CD1c-positive myeloid dendritic cell (primary cell): ENCODE measurements around the gene MAL.
"Not testable (repeated sequence)": the region's sequence is repeated elsewhere in the genome, so short reads cannot be mapped to it uniquely, and the experiment has no call there.

ENCODE experiments used
- DNase-seq: peaks from one replicate; pipeline ENCODE4 v3.0.0-alpha.2; 2016; ENCODE audit errors: extremely low spot score

MAL gene

GRCh38 chr2:95032868-95033603 lies 7.5 kb downstream of the MAL start:
- no peak for DNase-seq

- no peak for DNase-seq
Observed at GRCh38 chr2:95034221-95034620, 8.7 kb downstream of the MAL start.

- no peak for DNase-seq
Observed at GRCh38 chr2:95034818-95035217, 9.3 kb downstream of the MAL start.

GRCh38 chr2:95036596-95037383 lies 11.3 kb downstream of the MAL start:
- no peak for DNase-seq

DNA sequence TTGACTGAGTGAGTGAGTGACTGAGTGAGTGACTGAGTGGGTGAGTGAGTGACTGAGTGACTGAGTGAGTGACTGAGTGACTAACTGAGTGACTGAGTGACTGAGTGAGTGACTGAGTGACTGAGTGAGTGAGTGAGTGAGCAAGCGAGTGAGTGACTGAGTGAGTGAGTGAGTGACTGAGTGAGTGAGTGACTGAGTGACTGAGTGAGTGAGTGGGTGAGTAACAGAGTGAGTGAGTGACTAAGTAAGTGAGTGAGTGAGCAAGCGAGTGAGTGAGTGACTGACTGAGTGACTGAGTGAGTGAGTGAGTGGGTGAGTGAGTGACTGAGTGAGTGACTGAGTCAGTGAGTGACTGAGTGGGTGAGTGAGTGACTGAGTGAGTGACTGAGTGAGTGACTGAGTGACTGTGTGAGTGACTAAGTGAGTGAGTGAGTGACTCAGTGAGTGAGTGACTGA lies 11.9 kb downstream of the MAL start:
- DNase-seq, result no peak

- not testable (repeated sequence) for DNase-seq
Observed at GRCh38 chr2:95037841-95038585, 12.5 kb downstream of the MAL start.

DNA sequence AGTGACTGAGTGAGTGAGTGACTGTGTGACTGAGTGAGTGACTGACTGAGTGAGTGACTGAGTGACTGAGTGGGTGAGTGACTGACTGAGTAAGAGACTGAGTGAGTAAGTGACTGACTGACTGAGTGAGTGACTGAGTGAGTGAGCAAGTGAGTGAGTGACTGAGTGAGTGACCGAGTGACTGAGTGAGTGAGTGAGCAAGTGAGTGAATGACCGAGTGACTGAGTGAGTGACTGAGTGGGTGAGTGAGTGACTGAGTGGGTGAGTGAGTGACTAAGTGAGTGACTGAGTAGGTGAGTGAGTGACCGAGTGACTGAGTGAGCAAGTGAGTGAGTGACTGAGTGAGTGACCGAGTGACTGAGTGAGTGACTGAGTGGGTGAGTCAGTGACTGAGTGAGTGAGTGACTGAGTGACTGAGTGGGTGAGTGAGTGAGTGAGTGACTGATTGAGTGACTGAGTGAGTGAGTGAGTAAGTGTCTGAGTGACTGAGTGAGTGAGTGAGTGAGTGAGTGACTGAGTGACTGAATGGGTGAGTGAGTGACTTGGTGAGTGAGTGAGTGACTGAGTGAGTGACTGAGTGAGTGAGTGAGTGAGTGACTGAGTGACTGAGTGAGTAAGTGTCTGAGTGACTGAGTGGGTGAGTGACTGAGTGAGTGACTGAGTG lies 13.3 kb downstream of the MAL start:
- no peak for DNase-seq

DNA sequence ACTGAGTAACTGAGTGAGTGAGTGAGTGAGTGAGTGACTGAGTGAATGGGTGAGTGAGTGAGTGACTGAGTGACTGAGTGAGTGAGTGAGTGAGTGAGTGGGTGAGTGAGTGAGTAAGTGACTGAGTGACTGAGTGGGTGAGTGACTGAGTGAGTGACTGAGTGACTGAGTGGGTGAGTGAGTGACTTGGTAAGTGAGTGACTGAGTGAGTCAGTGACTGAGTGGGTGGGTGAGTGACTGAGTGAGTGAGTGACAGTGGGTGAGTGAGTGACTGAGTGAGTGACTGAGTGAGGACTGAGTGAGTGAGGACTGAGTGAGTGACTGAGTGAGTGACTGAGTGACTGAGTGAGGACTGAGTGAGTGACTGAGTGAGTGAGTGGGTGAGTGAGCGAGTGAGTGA lies 13.9 kb downstream of the MAL start:
- DNase-seq, result no peak

GRCh38 chr2:95039978-95040377 lies 14.5 kb downstream of the MAL start:
- no peak for DNase-seq

DNA sequence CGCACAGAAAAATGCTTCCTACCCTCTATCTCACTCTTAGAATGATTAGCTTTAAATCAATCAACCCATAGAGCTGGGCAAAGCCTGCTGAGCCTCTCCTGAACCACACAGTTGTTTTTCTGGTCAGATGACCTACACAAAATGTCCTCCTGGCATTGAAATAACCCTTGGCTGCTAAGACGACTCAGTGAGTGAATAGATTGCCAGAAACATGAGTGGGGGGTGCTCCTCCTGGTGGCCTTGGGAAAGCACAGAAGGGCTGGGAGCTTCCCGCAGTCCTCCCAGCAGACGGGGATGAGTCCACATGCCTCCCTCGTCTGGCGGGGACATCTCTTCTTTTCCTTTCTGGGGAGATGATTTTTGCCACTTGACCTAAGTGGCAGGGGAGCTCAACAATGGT lies 14.9 kb downstream of the MAL start:
- no peak for DNase-seq

- DNase-seq, result no peak
Observed at GRCh38 chr2:95041060-95041823, 15.7 kb downstream of the MAL start.

- DNase-seq, result no peak
Observed at GRCh38 chr2:95041824-95042442, 16.4 kb downstream of the MAL start.

- no peak for DNase-seq
Observed at GRCh38 chr2:95042472-95043271, 17.2 kb downstream of the MAL start.

- DNase-seq, result no peak
Observed at GRCh38 chr2:95043300-95044093, 18.0 kb downstream of the MAL start.

GRCh38 chr2:95044601-95045000 lies 19.1 kb downstream of the MAL start:
- no peak for DNase-seq

- DNase-seq, result no peak
Observed at GRCh38 chr2:95046371-95047112, 21.0 kb downstream of the MAL start.

DNA sequence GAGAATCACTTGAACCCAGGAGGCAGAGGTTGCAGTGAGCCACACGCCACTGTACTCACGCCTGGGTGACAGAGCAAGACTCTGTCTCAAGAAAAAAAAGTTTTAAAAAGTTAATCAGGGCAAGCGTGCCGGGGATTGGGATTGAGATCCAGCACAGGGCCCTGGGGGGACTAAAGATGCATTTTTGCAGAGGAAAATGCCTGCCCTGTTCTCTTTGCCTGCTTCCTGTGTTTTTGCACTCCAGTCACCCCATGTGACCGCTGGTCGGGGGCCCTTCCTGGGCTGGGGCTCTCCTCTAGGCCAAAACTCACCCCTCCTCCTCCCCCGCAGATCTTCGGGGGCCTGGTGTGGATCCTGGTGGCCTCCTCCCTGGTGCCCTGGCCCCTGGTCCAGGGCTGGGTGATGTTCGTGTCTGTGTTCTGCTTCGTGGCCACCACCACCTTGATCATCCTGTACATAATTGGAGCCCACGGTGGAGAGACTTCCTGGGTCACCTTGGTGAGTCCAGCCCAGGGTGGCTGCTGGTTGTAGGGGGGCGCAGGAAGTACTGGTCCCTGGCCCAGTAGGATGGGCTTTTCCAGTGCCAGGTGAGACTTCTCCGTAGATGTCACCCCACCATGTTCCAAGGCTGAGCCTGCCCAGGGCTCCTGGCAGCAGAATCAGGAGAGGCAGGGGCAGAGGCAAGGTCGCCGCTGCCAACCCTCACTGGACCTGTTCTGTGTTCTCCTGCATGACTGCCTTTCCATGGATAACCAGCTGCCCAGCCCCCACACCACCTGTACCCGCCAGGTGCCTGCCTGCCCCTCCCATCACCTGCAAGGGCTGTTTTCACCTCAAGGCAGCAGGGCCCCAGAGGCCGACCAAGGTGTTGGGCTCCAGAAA lies 22.4 kb downstream of the MAL start:
- no peak for DNase-seq
